ENCODE results near the gene GSK3B. TPM values are rescaled to one million over a fixed set of nuclear protein-coding genes. Genes with fewer than 3 reads are reported as not detected.

The GSK3B gene
- total RNA-seq, 1 donor from 2014 or later, result 20.6 TPM

DNA sequence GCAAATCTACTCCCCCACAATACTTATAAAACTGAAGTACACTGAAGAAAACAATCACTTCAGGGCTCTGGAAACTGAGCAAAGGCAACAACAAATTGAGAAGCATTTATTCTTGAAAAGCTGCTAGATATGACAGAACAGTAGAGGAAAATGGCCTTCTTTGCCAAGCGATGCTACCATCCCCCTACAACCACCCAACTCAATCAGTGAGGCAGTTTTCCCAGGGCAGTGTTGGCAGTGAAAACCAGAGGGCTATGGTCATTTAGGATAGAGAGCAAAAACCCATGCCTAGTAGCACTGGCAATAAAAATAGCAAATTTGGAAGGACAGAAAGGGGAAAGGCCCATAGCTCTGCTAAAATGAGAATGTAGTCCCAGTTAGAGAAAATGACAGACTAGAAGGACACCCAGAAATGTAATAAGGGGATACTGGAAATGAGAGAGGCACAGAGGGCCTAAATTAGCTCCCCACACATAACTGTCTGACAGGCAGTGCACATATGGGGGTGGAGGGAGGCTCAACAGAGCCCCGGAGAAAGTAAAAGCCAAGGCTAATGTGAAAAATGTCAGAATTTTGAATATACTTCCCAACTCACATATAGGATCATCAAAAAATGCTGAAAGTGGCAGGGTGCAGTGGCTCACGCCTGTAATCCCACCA is 143.5 kb downstream of the GSK3B start:
- Histone ChIP-seq H3K4me1 (peaks cover 15% of the 10 kb centered on the region), H3K36me3 (peaks cover 0 to 7% of the 10 kb centered on the region in 2 donors), H3K27me3 (no peaks in the 10 kb centered on the region), H3K9me3 (no peaks in the 10 kb centered on the region), H3K27ac (no peak overlapping the region), H3K4me3 (no peak overlapping the region)
- TF ChIP-seq POLR2AphosphoS5 (IDR thresholded peaks at IDR 0.05; ENCODE audit: insufficient read depth in 1 of 2, low read depth in 1 of 2) (no peak), POLR2A (IDR thresholded peaks at IDR 0.05) (no peak)
- TF ChIP-seq, protein P1, sequence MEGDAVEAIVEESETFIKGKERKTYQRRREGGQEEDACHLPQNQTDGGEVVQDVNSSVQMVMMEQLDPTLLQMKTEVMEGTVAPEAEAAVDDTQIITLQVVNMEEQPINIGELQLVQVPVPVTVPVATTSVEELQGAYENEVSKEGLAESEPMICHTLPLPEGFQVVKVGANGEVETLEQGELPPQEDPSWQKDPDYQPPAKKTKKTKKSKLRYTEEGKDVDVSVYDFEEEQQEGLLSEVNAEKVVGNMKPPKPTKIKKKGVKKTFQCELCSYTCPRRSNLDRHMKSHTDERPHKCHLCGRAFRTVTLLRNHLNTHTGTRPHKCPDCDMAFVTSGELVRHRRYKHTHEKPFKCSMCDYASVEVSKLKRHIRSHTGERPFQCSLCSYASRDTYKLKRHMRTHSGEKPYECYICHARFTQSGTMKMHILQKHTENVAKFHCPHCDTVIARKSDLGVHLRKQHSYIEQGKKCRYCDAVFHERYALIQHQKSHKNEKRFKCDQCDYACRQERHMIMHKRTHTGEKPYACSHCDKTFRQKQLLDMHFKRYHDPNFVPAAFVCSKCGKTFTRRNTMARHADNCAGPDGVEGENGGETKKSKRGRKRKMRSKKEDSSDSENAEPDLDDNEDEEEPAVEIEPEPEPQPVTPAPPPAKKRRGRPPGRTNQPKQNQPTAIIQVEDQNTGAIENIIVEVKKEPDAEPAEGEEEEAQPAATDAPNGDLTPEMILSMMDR (IDR thresholded peaks at IDR 0.05), result no peak
- no peak for DNase-seq (ENCODE audit: extremely low spot score in 2 of 2)
- intact Hi-C loops (cut with DNase I), result no loop called here

DNA sequence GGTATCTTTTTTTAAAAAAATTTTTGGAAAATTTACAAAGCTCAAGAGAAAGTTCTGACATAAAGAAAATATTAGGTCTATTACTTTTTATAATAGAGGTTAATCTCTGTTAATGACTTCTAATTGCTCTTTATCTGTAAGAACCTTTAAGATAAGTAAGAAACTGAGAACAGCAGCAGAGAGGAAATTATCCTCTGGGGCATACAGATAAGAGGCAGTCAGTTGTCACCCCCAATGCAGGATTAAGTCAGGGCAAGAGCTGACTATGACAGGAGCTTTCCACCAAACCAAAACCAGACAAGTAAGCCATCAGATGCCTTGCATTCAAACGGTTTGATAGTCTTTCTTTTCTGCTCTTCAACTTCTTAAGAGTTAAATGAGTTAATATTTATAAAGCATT is 149.0 kb downstream of the GSK3B start:
- Histone ChIP-seq H3K4me3 (no peak overlapping the region), H3K9me3 (no peaks in the 10 kb centered on the region), H3K36me3 (peaks cover 0 to 7% of the 10 kb centered on the region in 2 donors), H3K4me1 (peaks cover 9% of the 10 kb centered on the region), H3K27ac (no peak overlapping the region), H3K27me3 (no peaks in the 10 kb centered on the region)
- intact Hi-C loops (cut with DNase I), result no loop called here
- no peak for TF ChIP-seq POLR2AphosphoS5 (IDR thresholded peaks at IDR 0.05; ENCODE audit: insufficient read depth in 1 of 2, low read depth in 1 of 2)
- TF ChIP-seq, protein P1 (IDR thresholded peaks at IDR 0.05), result no peak
- TF ChIP-seq POLR2A (IDR thresholded peaks at IDR 0.05), result no peak
- no peak for DNase-seq (ENCODE audit: extremely low spot score in 2 of 2)

DNA sequence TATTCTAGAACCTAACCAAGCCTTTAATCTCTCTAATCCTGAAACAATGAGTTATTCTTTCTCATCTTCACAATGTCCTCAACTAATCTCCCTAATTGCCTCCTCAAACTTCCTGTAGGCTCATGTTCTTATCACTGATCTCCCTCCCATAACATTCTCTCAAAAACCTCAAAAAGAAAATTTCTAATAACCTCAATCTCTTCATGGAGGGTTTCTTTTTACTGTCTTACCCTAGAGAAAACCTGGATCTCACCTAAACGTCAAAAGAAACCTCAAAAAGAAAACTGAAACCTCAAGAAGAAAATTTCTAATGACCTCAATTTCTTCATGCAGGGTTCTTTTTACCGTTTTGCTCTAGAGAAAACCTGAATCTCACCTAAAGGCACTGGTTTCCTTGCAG is 150.2 kb downstream of the GSK3B start:
- H3K36me3 ChIP-seq, result peaks cover 0 to 7% of the 10 kb centered on the region in 2 donors
- DNase-seq (ENCODE audit: extremely low spot score in 2 of 2), result no peak
- intact Hi-C loops (cut with DNase I), result no loop called here
- peaks cover 9% of the 10 kb centered on the region for H3K4me1 ChIP-seq
- no peak overlapping the region for H3K27ac ChIP-seq
- no peaks in the 10 kb centered on the region for H3K9me3 ChIP-seq
- TF ChIP-seq POLR2A (IDR thresholded peaks at IDR 0.05) (no peak), POLR2AphosphoS5 (IDR thresholded peaks at IDR 0.05; ENCODE audit: insufficient read depth in 1 of 2, low read depth in 1 of 2) (no peak)
- TF ChIP-seq, protein P1 (IDR thresholded peaks at IDR 0.05), result no peak
- no peaks in the 10 kb centered on the region for H3K27me3 ChIP-seq
- no peak overlapping the region for H3K4me3 ChIP-seq

DNA sequence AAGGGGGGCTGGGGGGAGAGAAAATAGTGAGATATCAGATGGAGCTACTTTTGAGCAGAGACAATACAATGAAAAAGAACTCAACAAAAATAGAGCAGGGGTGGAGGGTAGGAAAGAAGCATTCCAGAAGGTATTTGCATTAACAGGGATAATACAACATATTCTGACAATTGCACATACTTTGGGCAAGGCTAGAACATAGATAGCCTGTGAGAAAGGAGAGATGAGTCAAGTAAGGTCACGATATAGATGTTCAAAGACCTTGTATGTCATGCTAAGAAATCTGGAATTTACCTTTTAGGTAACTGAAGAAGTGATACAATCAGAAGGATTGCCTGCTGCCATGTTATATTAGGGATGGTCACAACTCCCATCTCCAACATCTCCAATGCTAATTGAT is 155.2 kb downstream of the GSK3B start:
- H3K4me1 ChIP-seq, result no peaks in the 10 kb centered on the region
- H3K27me3 ChIP-seq, result no peaks in the 10 kb centered on the region
- H3K36me3 ChIP-seq, result no peaks in the 10 kb centered on the region
- no peaks in the 10 kb centered on the region for H3K9me3 ChIP-seq
- no peak overlapping the region for H3K27ac ChIP-seq
- intact Hi-C loops (cut with DNase I), result no loop called here
- H3K4me3 ChIP-seq, result no peak overlapping the region
- TF ChIP-seq, protein P1 (IDR thresholded peaks at IDR 0.05), result no peak
- TF ChIP-seq POLR2AphosphoS5 (IDR thresholded peaks at IDR 0.05; ENCODE audit: insufficient read depth in 1 of 2, low read depth in 1 of 2) (no peak), POLR2A (IDR thresholded peaks at IDR 0.05) (no peak)
- DNase-seq (ENCODE audit: extremely low spot score in 2 of 2), result no peak

DNA sequence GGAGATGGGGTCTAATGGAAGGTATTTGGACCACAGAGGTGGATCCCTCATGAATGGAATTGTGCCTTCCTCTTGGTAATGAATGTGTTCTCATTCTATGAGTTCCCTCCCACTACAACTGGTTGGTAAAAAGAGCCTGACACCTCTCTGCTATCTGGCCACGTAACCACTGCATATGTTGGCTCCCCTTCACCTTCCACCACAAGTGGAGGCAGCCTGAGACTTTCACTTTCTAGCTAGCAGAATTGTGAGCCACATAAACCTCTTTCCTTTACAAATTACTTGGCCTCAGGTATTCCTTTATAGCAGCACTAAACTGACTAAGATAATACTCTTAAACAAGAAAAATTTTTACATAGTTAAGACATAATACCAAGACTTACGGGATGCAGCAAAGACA is 157.0 kb downstream of the GSK3B start:
- Histone ChIP-seq H3K4me1 (no peaks in the 10 kb centered on the region), H3K9me3 (no peaks in the 10 kb centered on the region), H3K27ac (no peak overlapping the region), H3K4me3 (no peak overlapping the region), H3K27me3 (no peaks in the 10 kb centered on the region), H3K36me3 (no peaks in the 10 kb centered on the region)
- intact Hi-C loops (cut with DNase I), result no loop called here
- TF ChIP-seq, protein P1 (IDR thresholded peaks at IDR 0.05), result no peak
- TF ChIP-seq POLR2AphosphoS5 (IDR thresholded peaks at IDR 0.05; ENCODE audit: insufficient read depth in 1 of 2, low read depth in 1 of 2), result no peak
- TF ChIP-seq POLR2A (IDR thresholded peaks at IDR 0.05), result no peak
- no peak for DNase-seq (ENCODE audit: extremely low spot score in 2 of 2)

All from vagina (tissue), 2 donors.